ENCODE data around the gene BAX.

Gene BAX

DNA sequence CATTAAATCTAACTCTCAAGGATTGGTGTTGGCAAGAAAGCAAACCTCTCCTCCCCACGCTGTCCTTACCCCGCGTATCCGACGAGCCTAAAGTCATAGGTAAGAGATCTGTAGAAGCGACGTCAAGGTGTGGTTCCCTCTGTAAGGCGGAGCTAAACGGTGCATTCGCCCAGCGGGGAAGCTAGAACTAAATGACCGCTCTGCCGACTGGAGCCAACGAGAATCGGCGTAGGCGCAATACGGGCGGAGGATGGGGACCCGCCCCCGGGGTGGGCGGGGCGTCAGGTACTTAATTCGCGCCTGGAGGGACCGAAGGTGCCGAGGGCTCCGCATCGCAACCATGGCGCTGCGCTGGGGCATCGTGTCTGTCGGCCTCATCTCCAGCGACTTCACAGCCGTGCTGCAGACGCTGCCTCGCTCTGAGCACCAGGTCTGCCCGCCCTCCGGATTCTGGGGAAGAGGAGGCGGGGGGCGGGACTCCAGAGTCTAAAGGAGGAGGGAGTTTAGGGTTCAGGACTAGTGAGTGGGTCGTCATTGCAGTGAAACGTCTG is 21.2 kb upstream of the BAX start, which contains the start of gene DHDH:
DHDH (plus strand) TSS at position 318 of the 551 bp plus-strand sequence; CDS start at position 341, 23 bp downstream.
- DNase-seq, result peak; percentile 92

DNA sequence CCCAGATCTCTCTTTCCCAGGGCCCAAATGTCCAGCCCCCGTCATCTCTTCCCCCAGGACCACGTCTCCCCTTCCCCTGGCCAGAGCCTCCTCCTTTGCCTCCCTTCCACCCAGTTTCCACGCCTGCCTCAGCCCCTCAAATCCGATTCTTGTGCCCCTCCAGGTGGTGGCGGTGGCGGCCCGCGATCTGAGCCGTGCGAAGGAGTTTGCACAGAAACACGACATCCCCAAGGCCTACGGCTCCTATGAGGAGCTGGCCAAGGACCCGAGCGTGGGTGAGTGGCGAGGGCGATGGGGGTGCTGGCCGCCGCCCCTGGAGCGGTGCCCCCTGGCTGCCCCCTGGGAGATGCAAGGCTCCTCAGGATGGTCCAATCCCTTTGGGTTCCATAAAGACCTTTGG is 19.8 kb upstream of the BAX start:
- DNase-seq, result no peak

DNA sequence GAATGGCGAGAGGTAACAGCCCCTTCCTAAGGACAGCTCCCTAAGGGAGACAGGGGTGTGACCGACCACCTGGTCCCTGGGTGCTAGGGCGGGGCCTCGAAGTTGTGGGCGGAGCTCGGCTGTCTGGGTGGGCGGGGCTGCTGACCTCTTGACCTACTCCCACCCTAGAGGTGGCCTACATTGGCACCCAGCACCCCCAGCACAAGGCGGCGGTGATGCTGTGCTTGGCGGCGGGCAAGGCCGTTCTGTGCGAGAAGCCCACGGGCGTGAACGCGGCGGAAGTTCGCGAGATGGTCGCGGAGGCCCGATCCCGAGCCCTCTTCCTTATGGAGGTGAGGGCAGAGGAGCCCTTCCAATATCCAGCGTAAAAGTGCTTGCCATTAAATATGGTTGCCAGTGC is 18.8 kb upstream of the BAX start:
- DNase-seq, result no peak

DNA sequence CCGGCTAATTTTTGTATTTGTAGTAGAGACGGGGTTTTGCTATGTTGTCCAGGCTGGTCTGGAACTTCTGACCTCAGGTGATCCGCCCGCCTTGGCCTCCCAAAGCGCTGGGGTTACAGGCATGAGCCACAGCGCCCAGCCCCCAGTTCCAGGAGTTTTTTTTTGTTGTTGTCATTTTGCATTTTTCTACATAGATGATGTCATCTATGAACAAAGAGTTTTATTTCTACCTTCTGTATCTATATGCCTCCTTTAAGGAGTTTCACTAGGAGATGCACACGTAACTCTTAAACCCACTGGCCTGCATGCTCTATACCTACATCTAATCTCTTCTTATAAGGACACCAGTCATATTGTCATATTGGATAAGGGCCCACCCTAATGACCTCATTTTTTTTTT is 16.4 kb upstream of the BAX start:
- DNase-seq, result no peak

DNA sequence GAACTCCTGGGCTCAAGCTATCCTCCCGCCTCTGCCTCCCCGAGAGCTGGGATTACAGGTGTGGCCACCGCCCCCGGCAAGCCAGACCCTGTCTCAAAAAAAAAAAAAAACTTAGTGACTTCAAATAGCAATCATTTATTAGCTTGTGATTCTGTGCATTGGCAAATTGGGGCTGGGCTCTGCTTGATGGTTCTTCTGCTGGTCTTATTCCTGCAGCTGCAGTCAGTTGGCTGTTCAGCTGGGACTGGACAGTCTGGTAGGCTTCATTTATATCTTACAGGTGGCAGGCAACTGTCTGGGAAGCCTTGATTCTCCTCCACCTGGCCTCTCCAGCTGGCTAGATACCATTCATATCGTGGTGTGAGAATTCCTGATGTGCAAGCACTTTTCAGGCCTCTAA is 13.8 kb upstream of the BAX start:
- DNase-seq, result no peak

DNA sequence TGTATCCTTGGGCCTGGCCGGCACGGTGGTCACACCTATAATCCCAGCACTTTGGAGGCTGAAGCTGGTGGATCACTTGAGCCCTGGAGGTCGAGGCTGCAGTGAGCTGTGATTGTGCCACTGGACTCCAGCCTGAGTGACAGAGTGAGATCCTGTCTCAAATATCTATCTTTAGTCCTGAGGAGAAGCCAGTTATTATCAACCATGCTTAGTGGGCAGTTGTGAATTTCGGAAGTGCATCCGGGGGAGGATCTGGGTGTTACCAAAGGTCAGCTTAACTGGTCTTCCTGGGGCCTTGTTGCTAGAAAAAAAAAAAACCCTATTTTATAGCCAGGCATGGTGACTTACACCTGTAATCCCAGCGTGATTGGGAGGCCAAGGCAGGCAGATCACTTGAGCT is 11.6 kb upstream of the BAX start:
- no peak for DNase-seq

DNA sequence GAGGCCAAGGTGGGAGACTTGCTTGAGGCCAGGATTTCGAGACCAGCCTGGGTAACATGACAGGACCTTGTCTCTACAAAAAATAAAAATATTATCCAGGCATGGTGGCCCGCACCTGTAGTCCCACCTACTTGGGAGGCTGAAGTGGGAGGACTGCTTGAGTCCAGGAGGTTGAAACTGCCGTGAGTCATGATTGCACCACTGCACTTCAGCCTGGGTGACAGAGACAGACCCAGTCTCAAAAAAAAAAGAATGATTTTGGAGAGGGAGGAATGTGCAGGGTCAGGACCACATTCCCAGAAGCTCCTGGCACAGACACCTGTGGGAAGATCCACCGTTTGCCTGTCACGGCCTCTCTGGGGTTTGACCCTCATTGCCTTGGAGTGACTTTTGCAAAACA is 9.3 kb upstream of the BAX start:
- DNase-seq, result no peak

DNA sequence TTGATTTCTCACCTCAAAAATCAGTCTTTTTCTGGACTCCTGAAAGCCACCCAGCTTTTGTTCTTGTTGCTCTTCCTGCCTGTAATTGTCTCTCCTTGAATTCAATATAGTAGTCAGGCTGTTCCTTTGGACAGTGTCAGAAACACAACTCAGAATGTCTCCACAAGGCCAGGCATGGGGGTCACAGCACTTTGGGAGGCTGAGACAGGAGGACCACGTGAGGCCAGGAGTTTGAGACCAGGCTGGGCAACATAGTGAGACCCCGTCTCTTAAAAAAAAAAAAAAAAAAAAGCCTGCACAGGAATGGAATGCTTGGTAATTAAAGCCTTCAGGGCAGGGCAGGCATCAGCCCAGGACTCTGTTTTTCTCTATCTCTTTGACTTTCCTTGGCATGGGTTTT is 8.9 kb upstream of the BAX start:
- DNase-seq, result no peak

DNA sequence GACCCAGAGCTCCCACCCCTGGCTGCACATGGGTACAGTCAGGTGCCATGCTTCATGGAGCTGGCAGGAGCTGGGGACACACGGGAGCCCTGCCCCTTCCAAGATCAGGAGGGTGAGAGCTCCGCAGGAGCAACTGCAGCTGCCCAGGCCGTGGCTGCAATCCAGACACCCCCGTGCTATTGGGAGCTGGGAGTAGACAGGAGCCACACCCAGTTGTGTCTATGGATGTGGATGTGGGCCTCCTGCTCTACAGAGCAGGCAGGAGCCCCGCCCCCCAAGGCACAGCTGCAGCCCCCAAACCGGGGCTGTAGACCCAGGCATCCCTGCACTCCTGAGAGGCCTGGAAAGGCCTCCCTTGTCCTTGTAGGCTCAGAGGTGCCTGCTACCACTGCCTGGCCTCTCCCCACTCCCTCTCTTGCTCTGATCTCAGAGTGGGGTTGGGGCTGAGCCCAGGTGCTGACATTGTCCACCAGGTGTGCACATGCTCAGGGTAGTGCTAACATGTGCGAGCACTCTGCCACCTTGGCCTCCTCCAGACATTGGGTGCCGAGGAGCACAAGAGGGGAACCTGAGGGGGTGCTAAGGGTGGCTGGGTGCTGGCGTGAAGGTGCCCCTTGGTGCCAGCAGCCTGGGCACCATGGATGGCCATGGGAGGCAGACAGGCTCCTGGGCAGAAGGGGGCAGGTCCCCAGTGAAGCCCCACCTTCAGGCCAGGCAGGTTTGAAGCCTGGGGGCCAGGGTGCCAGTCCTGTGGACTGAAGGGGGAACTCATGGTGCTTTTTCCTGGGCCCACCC is 8.0 kb upstream of the BAX start:
- no peak for DNase-seq

DNA sequence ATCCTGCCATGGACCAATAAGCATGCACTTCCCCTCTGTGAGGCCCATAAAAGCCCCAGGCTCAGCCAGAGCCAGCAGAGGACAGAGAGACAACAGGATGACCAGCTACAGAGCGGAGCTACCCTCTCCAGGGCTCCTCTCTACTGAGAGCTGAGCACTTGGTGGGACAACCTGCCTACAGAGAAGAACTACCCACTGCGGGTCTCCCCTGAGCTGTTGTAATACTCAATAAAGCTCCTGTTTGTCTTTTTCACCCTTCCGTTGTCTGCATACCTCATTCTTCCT is 7.5 kb upstream of the BAX start:
- DNase-seq, result no peak

DNA sequence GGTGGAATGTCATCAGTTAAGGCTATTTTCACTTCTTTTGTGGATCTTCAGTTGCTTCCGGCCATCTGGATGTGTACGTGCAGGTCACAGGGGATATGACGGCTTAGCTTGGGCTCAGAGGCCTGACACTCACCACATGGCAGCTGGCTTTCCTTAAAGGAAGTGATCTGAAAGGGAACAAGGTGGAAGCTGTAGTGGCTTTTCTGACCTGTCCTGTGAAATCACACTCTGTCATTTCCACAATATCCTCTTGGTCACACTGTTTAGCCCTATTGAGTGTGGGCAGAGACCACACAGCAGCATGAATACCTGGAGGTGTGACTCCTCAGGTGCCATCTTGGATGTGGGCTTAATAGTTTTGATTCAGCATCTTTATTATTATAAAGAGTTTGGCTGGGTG is 4.5 kb upstream of the BAX start:
- no peak for DNase-seq

DNA sequence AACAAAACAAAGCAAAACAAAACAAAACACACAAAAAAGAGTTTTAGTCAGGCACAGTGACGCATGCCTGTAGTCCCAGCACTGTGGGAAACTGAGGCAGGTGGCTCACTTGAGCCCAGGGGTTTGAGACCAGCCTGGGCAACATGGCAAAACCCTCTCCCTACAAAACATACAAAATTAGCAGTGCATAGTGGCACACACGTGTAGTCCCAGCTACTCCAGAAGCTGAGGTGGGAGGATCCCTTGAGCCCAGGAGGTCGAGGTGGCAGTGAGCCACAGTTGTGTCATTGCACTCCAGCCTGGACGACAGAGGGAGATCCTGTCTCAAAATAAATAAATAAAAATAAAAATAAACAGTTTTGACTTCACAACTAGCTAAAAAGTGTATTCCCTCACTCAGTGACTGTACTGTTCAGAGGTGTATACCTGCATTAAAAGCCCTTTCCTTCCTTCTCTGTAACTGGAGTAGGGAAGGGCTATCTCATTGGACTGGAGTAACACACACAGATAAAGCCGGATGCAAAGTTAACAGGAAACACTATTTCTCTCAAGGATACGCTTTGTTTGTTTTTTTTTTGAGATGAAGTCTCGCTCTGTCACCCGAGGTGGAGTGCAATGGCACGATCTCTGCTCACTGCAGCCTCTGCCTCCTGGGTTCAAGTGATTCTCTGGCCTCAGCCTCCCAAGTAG is 3.7 kb upstream of the BAX start:
- DNase-seq, result no peak

DNA sequence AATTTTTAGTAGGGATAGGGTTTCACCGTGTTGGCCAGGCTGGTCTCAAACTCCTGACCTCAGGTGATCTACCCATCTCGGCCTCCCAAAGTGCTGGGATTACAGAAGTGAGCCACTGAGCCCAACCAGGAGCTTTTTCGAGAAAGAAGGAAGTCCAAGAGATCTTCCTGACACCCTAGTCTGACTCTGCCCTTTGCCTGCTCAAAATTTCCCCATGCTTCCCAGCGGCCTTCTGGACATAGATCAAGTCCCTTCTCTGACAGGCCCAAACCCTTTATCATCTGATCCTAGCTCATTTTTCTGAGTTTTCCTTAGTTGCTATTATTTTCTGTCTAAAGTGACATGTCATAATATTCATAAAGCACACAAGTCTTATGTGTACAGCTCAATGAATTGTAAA is 1.5 kb upstream of the BAX start:
- no peak for DNase-seq

DNA sequence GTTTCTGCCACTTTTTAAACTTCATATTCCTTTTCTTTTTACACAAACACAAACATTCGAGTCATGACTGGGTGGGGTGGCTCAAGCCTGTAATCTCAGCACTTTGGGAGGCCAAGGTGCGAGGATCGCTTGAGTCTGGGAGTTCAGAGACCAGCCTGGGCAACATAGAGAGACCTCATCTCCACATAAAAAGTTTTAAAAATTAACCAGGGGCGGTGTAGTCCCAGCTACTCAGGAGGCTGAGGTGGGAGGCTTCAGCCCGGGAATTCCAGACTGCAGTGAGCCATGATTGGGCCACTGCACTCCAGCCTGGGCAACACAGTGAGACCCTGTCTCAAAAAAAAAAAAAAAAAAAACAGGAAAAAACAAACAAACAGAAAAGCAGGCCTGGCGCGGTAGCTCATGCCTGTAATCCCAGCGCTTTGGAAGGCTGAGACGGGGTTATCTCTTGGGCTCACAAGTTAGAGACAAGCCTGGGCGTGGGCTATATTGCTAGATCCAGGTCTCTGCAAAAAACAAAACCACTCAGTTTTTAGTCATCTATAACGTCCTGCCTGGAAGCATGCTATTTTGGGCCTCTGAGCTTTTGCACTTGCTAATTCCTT is 583 bp upstream of the BAX start:
- no peak for DNase-seq

DNA sequence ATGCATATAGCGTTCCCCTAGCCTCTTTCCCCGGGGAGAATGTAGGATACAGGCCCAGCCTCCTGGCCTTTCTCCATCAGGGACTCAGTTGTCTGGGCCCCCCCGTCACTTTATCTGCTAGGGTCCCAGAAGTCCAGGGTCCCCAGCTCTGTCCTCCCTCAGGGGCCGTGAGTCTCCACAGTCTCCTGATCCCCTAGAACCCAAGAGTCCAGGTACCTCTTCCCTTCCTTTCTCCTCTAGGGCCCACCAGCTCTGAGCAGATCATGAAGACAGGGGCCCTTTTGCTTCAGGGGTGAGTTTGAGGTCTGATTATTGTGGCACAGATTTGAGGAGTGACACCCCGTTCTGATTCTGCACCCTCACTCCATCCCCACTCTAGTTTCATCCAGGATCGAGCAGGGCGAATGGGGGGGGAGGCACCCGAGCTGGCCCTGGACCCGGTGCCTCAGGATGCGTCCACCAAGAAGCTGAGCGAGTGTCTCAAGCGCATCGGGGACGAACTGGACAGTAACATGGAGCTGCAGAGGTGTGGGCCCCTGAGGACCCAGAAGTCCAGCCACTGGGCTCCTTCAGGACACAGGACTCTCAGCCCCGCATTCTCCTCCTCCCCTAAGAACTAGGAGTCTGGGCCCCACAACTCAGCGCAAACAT is 758 bp downstream of the BAX start:
- DNase-seq, result no peak

DNA sequence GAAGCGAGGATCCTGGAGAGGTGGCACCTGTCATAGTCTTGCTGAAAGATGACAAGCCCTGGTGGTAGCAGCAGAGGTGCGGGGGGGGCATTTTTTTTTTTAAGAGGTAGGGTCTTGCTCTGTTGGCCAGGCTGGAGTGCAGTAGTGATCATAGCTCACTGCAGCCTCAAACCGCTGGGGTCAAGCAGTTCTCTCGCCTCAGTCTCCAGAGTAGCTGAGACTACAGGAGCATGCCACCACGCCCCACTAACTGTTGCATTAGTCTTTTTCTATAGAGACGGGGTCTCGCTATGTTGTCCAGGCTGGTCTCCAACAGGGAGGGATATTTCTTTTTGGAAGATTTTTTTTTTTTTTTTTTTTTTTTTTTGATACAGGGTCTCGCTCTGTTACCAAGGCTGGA is 3.3 kb downstream of the BAX start:
- DNase-seq, result no peak

DNA sequence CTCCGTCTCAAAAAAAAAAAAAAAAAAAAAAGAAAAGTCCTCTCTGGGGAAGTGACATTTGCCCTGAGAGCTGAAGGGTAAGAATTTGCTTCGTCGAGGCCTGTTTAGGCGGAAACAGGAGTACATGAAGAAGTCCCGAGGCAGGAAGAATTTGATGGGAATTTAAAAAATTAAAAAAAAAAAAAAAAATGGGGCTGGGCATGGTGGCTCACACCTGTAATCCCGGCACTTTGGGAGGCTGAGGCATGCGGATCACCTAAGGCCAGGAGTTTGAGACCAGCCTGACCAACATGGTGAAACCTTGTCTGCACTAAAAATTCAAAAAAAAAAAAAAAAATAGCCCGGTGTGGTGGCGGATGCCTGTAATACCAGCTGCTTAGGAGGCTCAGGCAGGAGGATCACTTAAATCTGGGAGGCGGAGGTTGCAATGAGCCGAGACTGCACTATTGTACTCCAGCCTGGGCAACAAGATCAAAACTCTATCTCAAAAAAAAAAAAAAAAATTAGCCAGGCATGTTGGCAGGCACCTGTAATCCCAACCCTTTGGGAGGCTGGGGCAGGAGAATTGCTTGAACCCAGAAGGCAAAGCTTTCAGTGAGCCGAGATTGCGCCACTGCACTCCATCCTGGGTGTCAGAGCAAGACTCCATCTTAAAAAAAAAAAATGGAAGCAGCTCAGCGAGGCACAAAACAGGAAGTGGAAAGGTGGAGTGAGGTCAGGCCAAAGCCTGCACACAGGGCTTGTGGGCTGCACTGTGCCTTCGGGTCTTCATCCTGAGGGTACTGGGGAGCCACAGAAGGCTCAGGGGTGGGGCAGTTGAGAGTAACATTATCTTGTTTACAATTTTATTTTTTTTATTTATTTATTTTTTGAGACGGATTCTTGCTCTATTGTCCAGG is 4.9 kb downstream of the BAX start:
- DNase-seq, result no peak

DNA sequence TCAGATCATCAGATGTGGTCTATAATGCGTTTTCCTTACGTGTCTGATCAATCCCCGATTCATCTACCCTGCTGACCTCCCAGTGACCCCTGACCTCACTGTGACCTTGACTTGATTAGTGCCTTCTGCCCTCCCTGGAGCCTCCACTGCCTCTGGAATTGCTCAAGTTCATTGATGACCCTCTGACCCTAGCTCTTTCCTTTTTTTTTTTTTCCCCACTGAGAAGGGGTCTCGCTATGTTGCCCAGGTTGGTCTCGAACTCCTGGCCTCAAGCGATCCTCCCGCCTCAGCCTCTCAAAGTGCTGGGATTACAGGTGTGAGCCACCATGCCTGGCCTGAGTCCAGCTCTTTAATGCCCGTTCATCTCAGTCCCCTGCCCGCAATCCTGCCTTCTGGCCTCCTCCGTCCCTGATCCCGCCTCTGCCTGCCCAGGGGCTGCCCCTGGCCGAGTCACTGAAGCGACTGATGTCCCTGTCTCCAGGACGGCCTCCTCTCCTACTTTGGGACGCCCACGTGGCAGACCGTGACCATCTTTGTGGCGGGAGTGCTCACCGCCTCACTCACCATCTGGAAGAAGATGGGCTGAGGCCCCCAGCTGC is 6.5 kb downstream of the BAX start:
- no peak for DNase-seq

DNA sequence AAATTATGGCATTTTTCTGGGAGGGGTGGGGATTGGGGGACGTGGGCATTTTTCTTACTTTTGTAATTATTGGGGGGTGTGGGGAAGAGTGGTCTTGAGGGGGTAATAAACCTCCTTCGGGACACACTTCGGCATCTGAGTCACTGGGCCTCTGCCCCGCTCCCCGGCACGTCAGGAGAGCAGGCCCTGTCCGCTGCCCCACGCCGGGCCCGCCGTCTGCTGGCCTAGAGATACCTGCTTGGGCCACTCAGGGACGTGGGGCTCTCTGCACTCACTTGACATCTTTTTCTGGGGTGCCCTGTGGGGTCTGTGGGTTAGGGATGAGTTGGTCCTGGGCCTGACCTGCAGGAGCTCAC is 7.0 kb downstream of the BAX start:
- DNase-seq, result no peak

DNA sequence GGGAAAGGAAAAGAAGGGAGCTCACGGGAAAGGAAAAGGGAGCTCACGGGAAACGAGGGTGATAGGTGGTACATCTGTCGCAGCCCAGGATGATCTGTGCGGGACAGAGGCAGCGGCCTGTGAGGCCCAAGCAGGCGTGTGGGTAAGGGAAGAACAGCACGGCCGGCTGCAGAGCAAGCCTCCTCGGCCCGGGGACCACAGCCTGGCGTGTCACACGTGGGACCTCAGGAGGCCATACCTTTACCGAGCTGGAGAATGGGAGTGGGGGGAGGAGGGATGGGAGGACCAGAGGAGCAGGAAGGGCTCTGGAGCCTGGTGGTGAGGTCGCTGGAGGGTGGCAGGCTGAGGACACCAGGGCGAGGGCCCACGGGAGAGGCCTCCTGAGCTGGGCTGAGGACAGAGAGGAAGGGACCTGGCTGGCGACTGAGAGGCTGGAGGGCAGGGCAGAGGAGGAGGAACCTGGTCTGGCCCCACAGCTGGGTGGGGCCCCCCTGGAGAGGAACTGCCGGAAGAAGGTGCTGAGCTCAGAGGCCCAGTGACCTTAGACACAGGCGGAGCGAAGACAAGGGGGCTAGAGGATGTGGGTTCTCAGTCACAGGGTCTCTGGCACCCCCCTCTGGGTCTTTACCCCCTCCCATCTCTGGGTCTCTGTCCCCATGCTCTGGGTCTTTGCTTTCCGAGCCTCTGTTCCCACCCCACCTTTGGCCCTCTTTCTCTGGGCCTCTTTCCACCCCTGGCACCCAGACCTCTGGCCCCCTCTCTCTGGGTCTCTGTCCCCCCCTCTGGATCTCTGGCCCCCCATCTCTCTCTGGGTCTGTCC is 7.6 kb downstream of the BAX start:
- no peak for DNase-seq

DNA sequence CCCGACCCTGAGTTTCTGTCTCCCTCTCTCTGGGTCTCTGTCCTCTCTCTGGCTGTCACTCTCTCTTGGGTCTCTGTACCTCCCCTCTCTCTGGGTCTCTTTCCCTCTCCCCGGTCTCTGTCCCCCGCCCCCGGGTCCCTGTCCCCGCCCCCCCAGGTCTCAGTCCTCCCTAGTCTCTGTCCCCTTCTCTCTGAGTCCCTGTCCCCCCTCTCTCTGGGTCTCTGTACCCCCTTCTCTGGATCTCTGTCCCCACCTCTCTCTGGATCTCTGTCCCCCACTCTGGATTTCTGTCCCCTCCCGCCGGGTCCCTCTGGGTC is 8.1 kb downstream of the BAX start:
- no peak for DNase-seq

Measured in NCI-H2029 (cell line).